Stimulated activated CD4-positive, alpha-beta T cell treated with anti-CD3 and anti-CD28 coated beads, Interleukin-1b, Interleukin-23, amount 100 ng/mL, for 48 hours (primary cell): Measurements from ENCODE around the gene CLN6.
"Not testable (repeated sequence)": the region's sequence is repeated elsewhere in the genome, so short reads cannot be mapped to it uniquely, and the experiment has no call there.

ENCODE experiments used
- DNase-seq: peaks from one replicate; pipeline ENCODE4 v3.0.0-alpha.2; 2020

The CLN6 gene

DNA sequence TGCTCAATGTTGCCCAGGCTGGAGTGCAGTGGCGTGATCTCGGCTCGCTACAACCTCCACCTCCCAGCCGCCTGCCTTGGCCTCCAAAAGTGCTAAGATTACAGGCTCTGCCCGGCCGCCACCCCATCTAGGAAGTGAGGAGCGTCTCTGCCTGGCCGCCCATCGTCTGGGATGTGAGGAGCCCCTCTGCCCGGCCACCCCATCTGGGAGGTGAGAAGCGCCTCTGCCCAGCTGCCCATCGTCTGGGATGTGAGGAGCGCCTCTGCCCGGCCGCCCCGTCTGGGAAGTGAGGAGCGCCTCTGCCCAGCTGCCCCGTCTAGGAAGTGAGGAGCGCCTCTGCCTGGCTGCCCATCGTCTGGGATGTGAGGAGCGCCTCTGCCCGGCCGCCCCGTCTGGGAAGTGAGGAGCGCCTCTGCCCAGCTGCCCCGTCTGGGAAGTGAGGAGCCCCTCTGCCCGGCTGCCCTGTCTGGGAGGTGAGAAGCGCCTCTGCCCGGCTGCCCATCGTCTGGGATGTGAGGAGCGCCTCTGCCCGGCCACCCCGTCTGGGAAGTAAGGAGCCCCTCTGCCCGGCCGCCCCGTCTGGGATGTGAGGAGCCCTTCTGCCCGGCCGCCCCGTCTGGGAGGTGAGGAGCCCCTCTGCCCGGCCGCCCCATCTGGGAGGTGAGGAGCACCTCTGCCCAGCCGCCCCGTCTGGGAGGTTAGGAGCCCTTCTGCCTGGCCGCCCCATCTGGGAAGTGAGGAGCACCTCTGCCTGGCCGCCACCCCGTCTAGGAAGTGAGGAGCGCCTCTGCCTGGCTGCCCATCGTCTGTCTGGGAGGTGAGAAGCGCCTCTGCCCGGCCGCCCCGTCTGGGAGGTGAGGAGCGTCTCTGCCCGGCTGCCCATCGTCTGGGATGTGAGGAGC is 7.7 kb downstream of the CLN6 start:
- DNase-seq, result not testable (repeated sequence)

DNA sequence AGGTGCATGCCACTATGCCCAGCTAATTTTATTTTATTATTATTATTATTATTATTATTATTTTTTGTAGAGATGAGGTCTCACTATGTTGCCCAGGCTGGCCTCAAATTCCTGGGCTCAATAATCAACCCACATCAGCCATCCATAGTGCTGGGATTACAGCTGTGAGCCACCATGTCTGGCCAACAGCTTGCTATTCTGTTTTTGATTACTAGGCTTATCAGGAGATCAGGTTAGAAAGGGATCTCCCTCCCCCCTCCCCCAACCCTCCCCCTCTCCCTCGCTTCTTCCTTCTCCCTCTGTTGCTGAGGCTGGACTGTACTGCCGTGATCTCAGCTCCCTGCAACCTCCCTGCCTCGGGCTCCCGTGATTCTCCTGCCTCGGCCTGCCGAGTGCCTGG is 8.6 kb downstream of the CLN6 start:
- no peak for DNase-seq

DNA sequence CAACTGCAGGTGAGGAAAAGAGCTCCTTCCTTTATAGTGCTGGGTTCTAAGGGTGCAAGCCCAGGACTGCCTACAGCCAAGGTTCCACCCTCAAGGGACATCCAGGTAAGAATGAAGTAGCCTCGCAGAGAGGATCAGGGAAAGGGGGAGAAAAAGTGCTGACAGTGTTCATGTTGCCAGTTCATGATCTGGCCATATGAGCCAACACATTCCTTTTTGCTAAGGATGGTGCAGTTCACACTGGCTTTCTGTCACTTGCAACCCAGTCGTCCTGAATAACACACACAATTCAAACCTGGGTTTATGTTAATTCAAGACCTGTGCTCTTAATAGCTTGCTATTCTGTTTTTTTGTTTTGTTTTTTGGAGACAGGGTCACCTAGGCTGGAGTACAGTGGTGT is 9.0 kb downstream of the CLN6 start:
- DNase-seq, result no peak

DNA sequence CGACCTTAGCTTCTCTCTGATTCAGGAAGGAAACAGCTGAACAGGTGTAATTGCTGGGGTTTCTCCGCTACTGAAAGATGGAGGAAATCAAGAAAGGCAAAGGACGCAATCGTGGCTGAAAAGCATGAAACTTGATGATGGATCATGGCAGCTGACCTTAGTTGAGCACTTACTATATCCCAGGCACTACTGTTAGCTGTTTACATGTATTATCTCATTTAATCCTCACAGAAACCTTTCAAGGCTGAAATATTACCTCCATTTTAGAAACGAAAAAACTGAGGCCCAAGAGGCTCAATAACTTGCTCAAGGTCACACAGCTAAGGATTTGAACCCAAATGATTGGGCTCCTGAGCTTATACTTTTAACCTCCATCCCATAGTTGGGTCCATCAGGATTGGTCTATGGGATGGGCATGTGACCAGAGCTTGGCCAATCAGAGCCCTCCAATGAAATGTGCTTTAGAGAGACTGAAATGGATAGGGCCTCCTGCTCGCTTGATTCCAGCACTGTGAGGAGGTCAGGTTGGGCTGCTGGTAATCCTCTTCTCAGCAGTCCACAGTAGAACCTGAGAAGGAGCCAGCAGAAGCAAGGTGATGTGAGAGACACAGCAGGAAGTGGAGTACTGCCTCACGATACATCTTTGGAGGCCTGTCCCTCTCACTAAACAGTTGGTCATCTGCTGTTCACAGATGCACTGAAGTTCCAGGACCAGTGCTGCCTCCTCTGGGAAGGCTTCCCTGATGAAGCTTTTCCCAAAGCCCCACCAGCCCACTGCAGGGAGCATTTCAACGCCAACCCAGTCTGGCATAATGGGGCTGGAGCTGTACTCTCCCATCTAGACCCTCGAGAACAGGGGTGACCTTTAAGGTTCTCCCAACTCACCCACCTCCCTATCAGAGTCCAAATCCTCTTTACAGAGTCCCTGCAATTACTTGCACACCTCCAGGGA is 10.4 kb downstream of the CLN6 start:
- DNase-seq, result no peak

DNA sequence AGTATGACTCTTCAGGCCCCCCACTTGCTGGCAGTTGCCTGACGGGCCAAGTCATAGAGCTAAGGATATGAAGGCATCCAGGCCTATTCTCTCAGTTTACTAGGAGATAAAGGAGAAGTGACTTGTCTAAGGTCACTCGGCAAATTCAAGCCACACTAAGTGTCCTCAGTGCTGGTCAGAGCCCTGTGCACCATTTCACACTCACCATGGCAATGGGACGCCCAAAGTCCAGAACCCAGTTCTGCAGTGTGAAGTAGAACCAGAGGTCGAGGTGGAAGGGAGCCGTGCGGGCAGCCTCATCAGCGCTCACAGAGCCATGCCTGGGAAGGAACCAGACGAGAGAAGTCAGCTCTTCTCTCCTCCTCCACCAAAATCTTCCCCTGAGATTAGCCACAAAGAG is 11.2 kb downstream of the CLN6 start:
- DNase-seq, result no peak

DNA sequence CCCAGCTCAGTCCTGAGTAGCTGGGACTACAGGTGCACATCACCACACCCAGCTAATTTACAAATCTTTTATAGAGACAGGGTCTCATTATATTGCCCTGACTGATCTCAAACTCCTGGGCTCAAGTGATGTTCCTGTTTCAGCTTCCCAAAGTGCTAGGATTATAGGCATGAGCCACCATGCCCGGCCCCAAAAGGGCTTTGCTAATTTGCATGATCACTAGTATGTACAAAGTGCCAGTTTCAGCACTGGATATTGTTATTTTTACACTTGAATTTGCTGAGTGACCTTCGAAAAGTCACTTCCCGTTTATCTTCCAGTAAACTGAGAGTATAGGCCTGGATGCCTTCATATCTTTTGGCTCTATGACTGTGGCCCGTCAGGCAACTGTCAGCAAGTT is 12.2 kb downstream of the CLN6 start:
- DNase-seq, result no peak

DNA sequence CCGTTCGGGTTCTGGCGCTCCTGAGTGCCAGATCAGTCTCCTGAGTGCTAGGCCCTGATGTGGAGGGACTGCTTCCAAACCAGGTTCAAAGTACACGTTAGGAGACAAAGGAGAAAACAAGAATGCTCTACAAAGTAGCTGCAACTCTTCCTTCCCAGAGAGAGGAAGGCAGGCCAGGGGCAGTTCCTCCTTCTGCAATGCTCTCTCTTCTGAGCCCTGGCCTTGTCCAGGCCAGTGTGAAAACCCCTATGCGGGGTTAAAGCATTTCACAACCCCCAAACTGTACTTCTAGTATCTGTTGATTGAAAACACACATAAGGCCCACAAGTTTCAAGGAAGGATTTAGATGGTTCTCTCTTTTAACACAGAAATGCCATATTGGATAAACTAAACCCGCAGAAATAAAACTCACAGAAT is 14.7 kb downstream of the CLN6 start:
- no peak for DNase-seq

DNA sequence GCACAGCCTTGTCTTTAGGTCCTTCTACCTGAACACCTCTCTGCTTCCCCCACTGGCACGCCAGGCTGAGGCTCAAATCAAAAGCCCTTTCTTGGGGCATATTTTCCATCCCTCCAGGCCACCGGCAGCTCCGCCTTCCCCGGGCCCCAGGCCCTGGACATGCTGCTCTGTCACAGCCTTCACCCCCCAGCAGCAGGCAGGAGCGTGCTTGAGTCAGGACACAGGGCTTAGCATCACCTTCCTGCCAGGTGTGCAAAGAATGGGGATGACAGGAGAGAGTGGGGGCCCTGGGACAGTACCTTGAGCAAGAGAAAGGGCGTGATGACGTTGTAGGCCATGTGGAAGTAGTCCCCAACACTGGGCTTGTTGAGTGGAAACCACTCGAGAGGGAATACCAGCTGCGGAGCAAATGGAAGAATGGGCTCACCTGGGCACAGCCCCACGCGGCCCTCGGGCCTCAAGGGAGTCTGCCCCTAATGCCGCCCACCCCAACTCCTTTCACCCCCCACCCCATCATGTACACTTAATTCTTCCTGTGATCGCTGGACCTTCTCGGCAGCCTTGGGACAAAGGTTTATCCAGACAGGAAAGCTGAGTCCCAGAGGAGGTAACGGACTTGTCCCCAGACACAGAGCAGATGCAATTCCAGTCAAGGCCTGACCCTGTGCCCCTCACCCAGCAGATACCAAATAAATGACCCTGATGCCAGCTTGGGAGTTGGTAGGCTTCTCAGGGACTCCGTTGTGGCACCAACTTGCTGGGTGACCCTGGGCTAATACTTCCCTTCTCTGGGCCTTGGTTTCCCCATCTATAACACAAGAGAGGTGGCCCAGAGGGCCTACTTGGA is 15.3 kb downstream of the CLN6 start:
- DNase-seq, result no peak

DNA sequence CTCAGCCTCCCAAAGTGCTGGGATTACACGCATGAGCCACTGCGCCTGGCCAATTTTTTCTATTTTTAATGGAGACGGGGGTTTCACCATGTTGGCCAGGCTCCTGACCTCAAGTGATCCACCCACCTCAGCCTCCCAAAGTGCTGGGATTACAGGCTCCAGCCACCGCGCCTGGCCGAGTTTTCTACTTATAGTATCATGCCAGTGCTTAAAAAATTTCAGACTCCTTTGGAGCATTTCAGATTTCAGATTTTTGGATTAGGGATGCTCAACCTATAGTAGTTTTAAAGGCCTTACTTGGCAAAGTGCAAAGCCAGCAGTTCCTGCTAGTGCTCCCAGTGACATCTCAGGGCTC is 16.1 kb downstream of the CLN6 start:
- DNase-seq, result not testable (repeated sequence)

DNA sequence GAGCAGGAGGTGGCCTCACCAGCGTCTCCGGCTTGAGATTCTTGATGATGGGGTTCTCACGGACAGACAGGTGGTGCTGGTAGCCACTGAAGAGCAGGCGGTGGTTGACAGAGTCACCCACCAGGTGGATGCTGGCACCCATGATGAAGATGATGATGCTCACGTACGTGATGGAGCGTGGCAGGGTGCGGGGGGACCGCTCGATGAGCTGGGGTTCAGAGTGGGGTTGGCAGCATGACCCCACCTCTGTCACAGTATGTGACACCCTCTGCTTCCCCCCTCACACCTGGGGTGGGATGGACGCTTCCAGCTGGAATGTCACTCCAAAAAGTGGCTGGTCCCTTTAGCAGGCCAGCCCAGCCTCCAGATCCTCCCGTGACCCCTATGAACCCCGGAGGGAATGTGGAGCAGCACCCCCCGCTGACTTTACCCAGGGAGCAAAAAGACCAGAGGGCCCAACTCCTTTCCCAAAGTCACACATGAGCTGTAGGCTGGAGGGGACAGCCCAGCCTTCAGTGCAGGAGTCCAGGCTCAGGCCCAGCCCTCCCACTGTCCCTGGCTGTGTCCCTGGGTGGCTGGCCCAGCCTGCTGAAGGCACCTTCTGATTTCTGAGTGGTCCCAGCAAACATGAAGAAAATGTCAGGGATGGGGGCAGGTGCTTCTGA is 17.7 kb downstream of the CLN6 start:
- DNase-seq, result no peak

DNA sequence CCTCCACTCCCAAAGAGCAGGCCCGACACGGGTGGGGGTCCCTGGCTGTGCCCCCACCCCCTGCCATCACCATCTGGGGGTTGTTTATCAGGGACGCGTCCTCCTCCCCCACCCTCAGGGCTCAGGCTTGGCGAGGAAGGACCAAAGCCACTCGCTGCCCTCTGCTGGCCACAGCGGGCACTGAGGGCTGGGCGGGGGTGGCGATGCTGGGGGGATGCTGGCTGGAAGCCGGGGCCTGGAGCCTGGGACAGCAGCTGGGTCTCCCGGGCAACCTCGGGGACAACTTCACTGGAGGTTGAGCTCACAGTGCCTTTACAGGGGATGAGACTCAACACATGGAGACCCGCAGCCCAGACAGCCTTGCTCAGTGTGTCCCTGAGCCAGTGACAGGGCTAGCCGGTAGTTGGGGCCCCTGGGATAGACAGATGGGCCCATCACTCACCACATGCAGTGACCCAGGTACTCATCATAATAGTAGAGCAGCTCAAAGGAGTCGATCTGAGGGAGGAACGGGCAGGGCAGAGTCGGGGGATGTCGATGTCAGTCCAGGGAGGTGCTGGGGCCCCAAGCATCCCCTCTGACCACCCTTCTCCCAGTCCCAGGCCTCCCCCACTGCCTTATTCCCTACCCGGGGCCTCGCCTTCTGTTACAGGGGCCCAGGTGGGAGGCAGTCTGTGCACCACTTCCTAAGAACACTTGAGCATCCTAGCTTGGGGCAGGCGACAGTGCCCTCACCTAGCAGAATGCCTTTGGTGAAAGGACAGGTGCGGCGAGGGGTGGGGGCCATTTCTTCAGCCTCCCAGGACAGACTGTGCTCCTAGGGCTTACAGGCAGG is 18.5 kb downstream of the CLN6 start:
- peak; percentile 52 for DNase-seq

DNA sequence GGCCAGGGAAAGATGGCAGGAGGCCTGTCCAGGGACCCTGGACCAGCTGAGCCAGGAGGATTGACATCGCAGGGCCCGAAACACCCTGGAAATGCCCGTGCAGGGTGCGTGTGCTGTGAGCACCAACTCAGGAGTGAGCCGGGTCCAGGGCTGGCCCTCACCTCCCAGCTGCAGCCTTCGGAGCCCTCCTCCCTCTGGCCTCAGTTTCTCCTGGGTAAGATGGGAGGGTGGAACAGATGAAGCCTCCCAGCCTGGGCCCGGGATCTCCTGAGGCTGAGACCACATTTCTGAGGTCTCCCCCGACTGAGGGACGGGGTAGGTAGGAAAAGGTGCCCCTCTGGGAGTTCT is 19.1 kb downstream of the CLN6 start:
- DNase-seq, result no peak

DNA sequence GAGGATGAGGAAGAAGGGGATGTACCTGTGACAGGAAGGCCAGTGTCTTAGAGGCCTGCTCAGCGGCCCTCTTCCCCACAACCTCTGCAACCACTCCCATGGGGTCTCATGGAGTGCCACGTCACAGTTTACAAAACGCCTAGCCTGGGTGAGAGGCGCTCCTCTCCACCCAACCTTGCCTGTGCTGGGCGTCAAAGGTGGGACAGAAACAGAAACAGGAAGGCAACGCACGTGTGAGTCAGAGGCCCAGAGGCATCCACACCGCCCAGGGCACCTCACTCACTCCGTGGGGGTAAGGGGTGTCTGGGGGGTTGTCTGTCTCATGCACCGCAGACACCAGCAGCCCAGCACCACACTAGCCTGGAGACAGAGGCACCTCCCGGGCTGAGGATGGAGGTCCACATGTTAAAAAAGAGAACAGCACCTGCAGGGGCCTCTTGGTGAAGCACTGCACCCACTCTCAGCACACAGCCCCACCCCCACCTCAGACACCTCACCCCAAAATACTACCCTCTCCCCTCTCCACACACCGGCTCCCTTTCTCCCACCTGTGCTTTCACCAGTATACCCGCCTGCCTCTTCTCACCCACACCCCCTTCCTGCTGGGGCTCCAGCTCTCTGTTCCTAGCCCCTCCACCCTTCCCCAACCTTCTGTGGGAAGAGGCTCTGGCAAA is 19.7 kb downstream of the CLN6 start:
- peak; percentile 62 for DNase-seq

DNA sequence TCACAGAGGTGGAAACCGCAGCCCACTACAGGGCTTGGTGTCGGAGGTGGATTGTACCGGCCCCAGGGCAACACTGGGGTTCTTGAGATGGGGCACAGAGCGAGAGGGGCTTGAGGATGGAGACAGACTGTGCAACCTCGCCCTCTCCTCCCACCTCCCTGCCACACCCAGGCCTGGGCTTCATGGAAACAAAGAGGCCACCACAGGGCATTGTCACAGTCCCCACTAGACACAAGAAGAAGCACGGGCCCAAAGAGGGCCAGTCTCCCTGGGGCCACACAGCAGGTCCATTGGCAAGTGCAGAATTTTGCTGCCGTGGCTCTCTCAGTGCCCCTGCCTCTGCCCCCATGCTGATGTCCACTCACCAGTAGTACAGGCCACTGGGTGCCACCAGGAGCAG is 20.3 kb downstream of the CLN6 start:
- no peak for DNase-seq

DNA sequence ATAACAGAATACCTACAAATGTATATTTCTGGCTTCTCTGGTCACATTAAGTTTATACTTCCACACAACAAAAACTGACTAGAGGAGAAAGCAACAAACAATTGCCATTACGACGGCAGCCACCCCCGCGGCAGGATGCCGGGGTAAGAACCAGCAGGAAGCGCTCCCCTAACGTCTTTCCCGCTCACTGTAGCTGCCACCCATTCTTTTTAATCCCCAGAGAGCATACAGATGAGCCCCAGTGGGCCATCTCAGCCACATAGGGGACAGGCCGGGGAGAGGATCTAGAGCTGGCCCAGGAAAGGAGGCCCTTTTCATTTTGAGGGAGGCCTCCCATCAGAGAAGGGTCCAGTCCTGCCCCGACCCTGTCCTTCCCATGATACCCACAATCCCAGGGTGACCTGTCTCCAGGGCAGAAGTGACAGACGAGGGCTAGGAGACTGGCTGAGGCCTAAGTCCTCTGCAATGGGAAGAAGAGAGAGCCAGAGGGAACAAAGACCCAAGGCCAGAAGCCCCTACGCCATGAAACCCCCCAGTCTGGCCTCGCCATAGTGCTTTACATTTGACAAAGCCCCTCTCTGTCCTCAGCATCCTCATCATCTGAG is 20.8 kb downstream of the CLN6 start:
- no peak for DNase-seq

DNA sequence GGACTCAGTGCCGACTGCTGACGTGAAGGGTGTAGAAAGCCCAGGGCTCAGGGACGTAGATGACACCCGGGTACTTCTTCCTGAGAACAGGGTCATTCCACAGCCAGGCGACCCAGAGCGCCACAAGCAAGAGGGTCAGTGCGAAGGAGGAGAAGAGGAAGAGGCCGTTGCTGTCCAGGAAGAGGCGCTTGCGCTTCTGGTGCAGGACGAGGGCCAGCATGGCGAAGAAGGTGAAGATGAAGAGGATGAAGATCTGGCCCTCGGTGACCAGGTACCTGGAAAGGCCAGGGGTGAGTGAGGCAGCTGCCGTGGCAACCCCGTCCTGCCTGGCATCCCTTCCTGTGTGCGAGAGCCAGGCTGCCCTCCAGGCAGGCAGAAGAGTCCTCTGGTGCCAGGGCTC is 21.4 kb downstream of the CLN6 start:
- DNase-seq, result no peak

DNA sequence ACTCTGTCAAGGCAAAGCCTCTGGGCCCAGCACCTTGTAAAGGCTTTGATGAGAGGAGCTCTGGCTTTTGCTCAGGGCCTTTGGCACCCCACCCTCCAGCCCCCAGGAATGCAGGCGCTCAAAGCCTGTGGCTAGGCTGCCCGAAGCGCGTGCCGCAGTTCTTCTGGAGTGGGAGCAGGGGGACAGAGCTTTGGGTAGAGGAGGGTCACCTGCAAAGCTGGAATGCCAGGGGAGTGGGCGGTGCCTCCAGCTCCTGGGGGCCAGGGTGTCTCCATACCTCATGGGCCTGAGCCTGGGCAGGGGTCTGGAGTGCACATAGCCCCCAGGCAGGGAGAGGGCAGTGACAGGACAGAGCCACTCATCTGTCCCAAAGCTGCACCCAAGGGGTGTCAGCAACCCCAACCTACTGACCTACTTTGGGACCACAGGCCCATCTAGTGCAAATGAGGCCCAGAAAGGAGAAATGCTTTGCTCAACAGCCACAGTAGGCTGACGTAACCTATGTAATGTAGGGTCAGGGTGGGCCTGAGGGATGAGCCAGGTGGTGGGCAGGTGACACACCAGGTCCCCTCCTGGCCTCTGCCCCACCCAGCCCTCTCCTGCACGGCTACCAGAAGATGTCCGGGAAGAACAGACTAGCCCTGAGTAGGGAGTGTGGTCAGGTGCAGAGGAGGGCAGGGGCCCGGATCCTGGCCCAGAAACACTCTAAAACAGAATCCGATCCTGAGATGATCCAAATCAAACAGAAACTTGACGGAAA is 22.2 kb downstream of the CLN6 start:
- no peak for DNase-seq

DNA sequence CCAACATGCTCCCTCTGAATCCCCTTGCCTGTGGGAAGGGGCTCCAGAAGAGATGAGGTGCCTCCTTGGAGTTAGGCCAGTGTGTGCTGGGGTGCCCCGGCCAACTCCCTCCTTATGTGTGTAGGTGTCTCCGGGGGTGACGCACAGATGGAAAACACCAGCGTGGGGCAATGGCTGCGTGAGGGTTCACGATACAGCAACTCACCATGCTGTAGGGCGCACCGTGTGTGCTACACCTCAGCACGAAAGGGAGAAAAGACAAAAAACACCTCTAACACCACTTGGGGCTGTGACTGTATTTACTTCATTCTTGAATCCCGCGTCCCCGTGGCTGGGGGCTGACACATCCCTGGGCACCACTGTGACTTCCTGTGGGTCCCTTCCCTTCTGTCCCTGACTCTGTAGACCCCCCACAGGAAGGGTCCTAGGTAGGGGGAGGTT is 22.8 kb downstream of the CLN6 start:
- no peak for DNase-seq

DNA sequence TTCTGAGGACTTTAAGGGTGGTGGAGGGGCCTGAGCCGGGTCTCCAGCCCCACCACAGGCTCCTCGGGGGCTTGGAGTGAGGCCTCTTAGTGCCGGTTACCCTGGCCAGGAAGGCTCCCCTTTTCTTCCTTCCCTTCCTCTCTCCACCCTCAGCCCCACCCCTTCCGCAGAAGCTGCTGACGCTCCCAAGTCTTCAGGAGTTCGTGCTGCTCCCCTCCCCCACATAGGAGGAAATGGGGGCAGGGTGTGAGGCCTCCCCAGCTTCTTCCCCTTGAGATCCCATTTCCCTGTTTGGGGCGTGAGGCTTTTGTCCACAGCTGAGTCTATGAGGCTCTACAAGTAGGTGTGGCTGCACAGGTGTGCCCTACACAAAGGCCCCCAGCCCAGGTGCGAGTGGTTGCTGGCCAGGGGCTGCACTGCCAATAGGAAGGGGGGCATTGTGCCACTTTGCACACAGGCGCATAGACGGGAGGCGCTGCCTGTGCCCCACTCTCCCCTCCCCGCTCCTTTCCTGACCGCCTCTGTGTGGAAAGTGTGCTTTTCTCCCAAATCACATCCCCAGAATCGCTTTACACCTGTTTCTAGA is 23.5 kb downstream of the CLN6 start:
- no peak for DNase-seq
